CD4-positive, alpha-beta T cell treated with Interleukin-12 subunit alpha and Interleukin-12 subunit beta, for 1 hour (primary cell): ENCODE results near the gene COQ8B.
"Not testable (repeated sequence)": the region's sequence is repeated elsewhere in the genome, so short reads cannot be mapped to it uniquely, and the experiment has no call there.

Experiments
- DNase-seq: peaks from one replicate; pipeline ENCODE4 v3.0.0-alpha.2; 2020

Gene COQ8B

GRCh38 chr19:40716482-40717324 lies at the start of gene COQ8B, which contains the start of gene ITPKC:
COQ8B (minus strand) TSS chr19:40716886; CDS start chr19:40714632, 2,254 bp downstream.
ITPKC (plus strand) TSS chr19:40717112; CDS start chr19:40717136, 24 bp downstream.
- peak; percentile 99 for DNase-seq

GRCh38 chr19:40766385-40766784 lies 49.7 kb upstream of the COQ8B start:
- DNase-seq = not testable (repeated sequence)

GRCh38 chr19:40763963-40764362 lies 47.3 kb upstream of the COQ8B start:
- no peak for DNase-seq

GRCh38 chr19:40763526-40763925 lies 46.8 kb upstream of the COQ8B start:
- DNase-seq = no peak

GRCh38 chr19:40762754-40763470 lies 46.2 kb upstream of the COQ8B start:
- no peak for DNase-seq

GRCh38 chr19:40759352-40759751 lies 42.7 kb upstream of the COQ8B start:
- DNase-seq = no peak

GRCh38 chr19:40758491-40758890 lies 41.8 kb upstream of the COQ8B start:
- no peak for DNase-seq

GRCh38 chr19:40756502-40757110 lies 39.9 kb upstream of the COQ8B start:
- DNase-seq = peak; percentile 31

- DNase-seq = no peak
Measured at GRCh38 chr19:40755791-40756190, 39.1 kb upstream of the COQ8B start.

GRCh38 chr19:40755248-40755624 lies 38.5 kb upstream of the COQ8B start:
- DNase-seq = no peak

- peak; percentile 30 for DNase-seq
Measured at GRCh38 chr19:40754611-40755247, 38.0 kb upstream of the COQ8B start.

- peak; percentile 24 for DNase-seq
Measured at GRCh38 chr19:40752257-40752781, 35.6 kb upstream of the COQ8B start.

- peak; percentile 96 for DNase-seq
Measured at GRCh38 chr19:40750874-40751537, 34.3 kb upstream of the COQ8B start, which contains the start of gene SNRPA. SNRPA (plus strand) TSS chr19:40751203; CDS start chr19:40751409, 206 bp downstream.

- peak; percentile 100 for DNase-seq
Measured at GRCh38 chr19:40750058-40750873, 33.6 kb upstream of the COQ8B start, which contains the start of gene ACTMAP. ACTMAP (minus strand) TSS chr19:40750477; CDS start chr19:40749803, 674 bp downstream.

- DNase-seq = no peak
Measured at GRCh38 chr19:40747536-40747935, 30.9 kb upstream of the COQ8B start.

- DNase-seq = no peak
Measured at GRCh38 chr19:40745402-40745780, 28.7 kb upstream of the COQ8B start.

GRCh38 chr19:40744554-40745401 lies 28.1 kb upstream of the COQ8B start:
- peak; percentile 42 for DNase-seq

GRCh38 chr19:40743926-40744325 lies 27.2 kb upstream of the COQ8B start:
- DNase-seq = no peak

GRCh38 chr19:40742886-40743285 lies 26.2 kb upstream of the COQ8B start:
- DNase-seq = no peak

- DNase-seq = no peak
Measured at GRCh38 chr19:40742477-40742876, 25.8 kb upstream of the COQ8B start.
